H1 (cell line): ENCODE measurements around the gene CACNA2D1. TPM values are rescaled to one million over a fixed set of nuclear protein-coding genes. Genes with fewer than 3 reads are reported as not detected.

Experiments
- CTCF ChIA-PET: fragments of 300-600 bp; sonication (Branson Sonifier 250); formaldehyde crosslinking; loops from one replicate; lab custom pipeline; 2021; ENCODE audit not compliant: partially characterized antibody; lab: Charles Lee
- POLR2A ChIA-PET: fragments of 300-600 bp; sonication (Branson Sonifier 250); formaldehyde crosslinking; loops from one replicate; lab custom pipeline; 2021; ENCODE audit warnings: inconsistent platforms; ENCODE audit not compliant: partially characterized antibody; lab: Charles Lee
- DNase-seq, 2 experiments: peaks; one replicate each; pipeline versions ENCODE4 v3.0.0 to v3.0.0-alpha.2; 2010 to 2022; ENCODE audit warnings: low spot score in 2 of 2, low read depth in 1 of 2, mixed read lengths in 1 of 2
- FAIRE-seq: peaks from 2 replicates; lab custom pipeline; 2011; peaks lifted over from hg19 to GRCh38; lab: Jason Lieb, UNC
- H2AFZ ChIP-seq: 2 replicates; pipeline ENCODE4 v1.8.1; 2012; ENCODE audit warnings: low read length, inconsistent platforms
- H2AK5ac ChIP-seq: 2 replicates; pipeline ENCODE4 v1.6.1; 2013; ENCODE audit warnings: low read depth, low read length
- H2BK120ac ChIP-seq: replicated peaks from 2 replicates; pipeline ENCODE3; 2013; ENCODE audit warnings: low read depth, low read length, inconsistent platforms
- H2BK12ac ChIP-seq: 2 replicates; pipeline ENCODE4 v1.6.1; 2013; ENCODE audit warnings: low read depth, low read length
- H2BK15ac ChIP-seq: 2 replicates; pipeline ENCODE4 v1.6.1; 2013; ENCODE audit warnings: low read length
- H2BK20ac ChIP-seq: 2 replicates; pipeline ENCODE4 v1.6.1; 2013; ENCODE audit warnings: low read length
- H2BK5ac ChIP-seq: 2 replicates; pipeline ENCODE4 v1.6.1; 2013; ENCODE audit warnings: low read depth, low read length
- H3K14ac ChIP-seq: 2 replicates; pipeline ENCODE4 v1.6.1; 2013; ENCODE audit warnings: inconsistent platforms; ENCODE audit not compliant: insufficient read length
- H3K18ac ChIP-seq: 2 replicates; pipeline ENCODE4 v1.6.1; 2013; ENCODE audit warnings: low read length; ENCODE audit errors: extremely low read depth
- H3K23ac ChIP-seq: 2 replicates; pipeline ENCODE4 v1.6.1; 2013; ENCODE audit warnings: inconsistent platforms; ENCODE audit not compliant: insufficient read length
- H3K23me2 ChIP-seq: 2 replicates; pipeline ENCODE4 v1.6.1; 2013; ENCODE audit warnings: low read depth, low read length
- H3K27ac ChIP-seq: 2 replicates; pipeline ENCODE4 v1.6.1; 2011; ENCODE audit warnings: low read depth, low read length, inconsistent platforms
- H3K27me3 ChIP-seq, 4 experiments: replicated peaks in 1 of 4; 1 replicate in 1 of 4; 2 replicates in 3 of 4; pipeline versions ENCODE4 v1.6.1 to v1.8.1; 2011 to 2013; ENCODE audit warnings: low read length in 3 of 4, mild to moderate bottlenecking in 3 of 4, inconsistent platforms in 2 of 4, mixed read lengths in 2 of 4, moderate library complexity in 1 of 4; ENCODE audit not compliant: control insufficient read depth in 3 of 4, insufficient read depth in 3 of 4; ENCODE audit errors: extremely low read depth in 1 of 4
- H3K36me3 ChIP-seq, 4 experiments: 2 replicates each; pipeline versions ENCODE4 v1.6.1 to v1.8.1; 2011 to 2013; ENCODE audit warnings: mild to moderate bottlenecking in 4 of 4, low read length in 3 of 4, moderate library complexity in 2 of 4, control low read depth in 1 of 4, inconsistent platforms in 1 of 4; ENCODE audit not compliant: insufficient read depth in 4 of 4, control insufficient read depth in 2 of 4
- H3K4ac ChIP-seq: replicated peaks from 2 replicates; pipeline ENCODE3; 2013; ENCODE audit warnings: low read length, low read depth, mixed read lengths, inconsistent platforms; ENCODE audit not compliant: insufficient read length
- H3K4me1 ChIP-seq, 4 experiments: replicated peaks in 1 of 4; 1 replicate in 1 of 4; 2 replicates in 3 of 4; pipeline versions ENCODE4 v1.6.1 to v1.8.1; 2011 to 2013; ENCODE audit warnings: low read length in 3 of 4, inconsistent platforms in 2 of 4, mixed read lengths in 1 of 4; ENCODE audit not compliant: insufficient read depth in 4 of 4, control insufficient read depth in 3 of 4
- H3K4me2 ChIP-seq, 2 experiments: 2 replicates each; pipeline versions ENCODE4 v1.6.1 to v1.8.1; 2011 to 2013; ENCODE audit warnings: low read depth in 2 of 2, low read length in 2 of 2, control low read depth in 1 of 2, inconsistent platforms in 1 of 2, mild to moderate bottlenecking in 1 of 2; ENCODE audit not compliant: insufficient read depth in 1 of 2
- H3K4me3 ChIP-seq, 4 experiments: fragments of 200-600, 300-600 bp in 1 of 4; sonication (generic), shearing (Covaris generic), sonication (Bioruptor Twin) in 1 of 4; 2 replicates each; pipeline versions ENCODE4 v1.5.1 to v1.8.1; 2011 to 2016; ENCODE audit warnings: low read length in 4 of 4, low read depth in 3 of 4, control low read depth in 2 of 4, inconsistent platforms in 2 of 4, mild to moderate bottlenecking in 2 of 4, mixed read lengths in 1 of 4, moderate library complexity in 1 of 4; ENCODE audit not compliant: insufficient read depth in 2 of 4; ENCODE audit errors: extremely low read depth in 1 of 4
- H3K56ac ChIP-seq: replicated peaks from 2 replicates; pipeline ENCODE3; 2013; ENCODE audit warnings: low read depth, mild to moderate bottlenecking, mixed read lengths, low read length, inconsistent platforms; ENCODE audit not compliant: insufficient read length
- H3K79me1 ChIP-seq: 2 replicates; pipeline ENCODE4 v1.6.1; 2013; ENCODE audit warnings: low read depth, low read length, control low read depth
- H3K79me2 ChIP-seq, 2 experiments: 2 replicates each; pipeline versions ENCODE4 v1.6.1 to v1.8.1; 2012 to 2013; ENCODE audit warnings: low read length in 2 of 2, mild to moderate bottlenecking in 2 of 2, inconsistent platforms in 1 of 2; ENCODE audit not compliant: insufficient read depth in 2 of 2, control insufficient read depth in 1 of 2
- H3K9ac ChIP-seq, 4 experiments: replicated peaks in 1 of 4; 1 replicate in 1 of 4; 2 replicates in 3 of 4; pipeline versions ENCODE4 v1.6.1 to v1.8.1; 2011 to 2013; ENCODE audit warnings: low read depth in 3 of 4, low read length in 3 of 4, control low read depth in 2 of 4, mild to moderate bottlenecking in 2 of 4, moderate library complexity in 2 of 4, inconsistent platforms in 1 of 4; ENCODE audit errors: extremely low read depth in 1 of 4
- H3K9me3 ChIP-seq, 2 experiments: 2 replicates each; pipeline versions ENCODE4 v1.6.1 to v1.8.1; 2012 to 2013; ENCODE audit warnings: mild to moderate bottlenecking in 2 of 2, moderate library complexity in 2 of 2, control low read depth in 1 of 2, inconsistent platforms in 1 of 2, low read depth in 1 of 2, low read length in 1 of 2, mixed read lengths in 1 of 2; ENCODE audit not compliant: insufficient read depth in 2 of 2
- H4K20me1 ChIP-seq, 2 experiments: replicated peaks in 1 of 2; 2 replicates each; pipeline versions ENCODE3 to v1.8.1; 2011 to 2013; ENCODE audit warnings: inconsistent platforms in 2 of 2, low read length in 2 of 2, mild to moderate bottlenecking in 1 of 2; ENCODE audit not compliant: insufficient read depth in 2 of 2, control insufficient read depth in 1 of 2
- H4K5ac ChIP-seq: 2 replicates; pipeline ENCODE4 v1.6.1; 2013; ENCODE audit warnings: low read length, low read depth, mixed read lengths, inconsistent platforms; ENCODE audit not compliant: insufficient read length
- H4K8ac ChIP-seq: 2 replicates; pipeline ENCODE4 v1.8.0; 2013; ENCODE audit warnings: mild to moderate bottlenecking, moderate library complexity, low read length, inconsistent platforms; ENCODE audit not compliant: insufficient read depth; ENCODE audit errors: extremely low read depth
- H4K91ac ChIP-seq: replicated peaks from 2 replicates; pipeline ENCODE3; 2013; ENCODE audit warnings: low read length, mixed read lengths, inconsistent platforms; ENCODE audit not compliant: insufficient read length
- CHD1 ChIP-seq: IDR thresholded peaks from 2 replicates; pipeline ENCODE4 v1.6.1; 2012; ENCODE audit warnings: low read depth, low read length, improper control_type of control experiment
- CTBP2 ChIP-seq: IDR thresholded peaks from 2 replicates; pipeline ENCODE4 v1.7.0; 2011; ENCODE audit warnings: borderline replicate concordance, mild to moderate bottlenecking, moderate library complexity, mixed read lengths, low read length; ENCODE audit not compliant: insufficient read depth, insufficient read length
- EP300 ChIP-seq, 2 experiments: IDR thresholded peaks; 1 replicate in 1 of 2; 2 replicates in 1 of 2; pipeline ENCODE4 v1.6.1; 2011 to 2012; ENCODE audit warnings: low read depth in 2 of 2, low read length in 2 of 2, mild to moderate bottlenecking in 2 of 2, borderline replicate concordance in 1 of 2, inconsistent platforms in 1 of 2, moderate library complexity in 1 of 2
- NRF1 ChIP-seq: IDR thresholded peaks from 2 replicates; pipeline ENCODE4 v1.6.1; 2011; ENCODE audit warnings: mild to moderate bottlenecking, low read depth, low read length, improper control_type of control experiment
- RBBP5 ChIP-seq: IDR thresholded peaks from 2 replicates; pipeline ENCODE4 v1.7.1; 2012; ENCODE audit warnings: low read depth, mild to moderate bottlenecking, inconsistent platforms, low read length, moderate library complexity, borderline replicate concordance
- SIRT6 ChIP-seq: IDR thresholded peaks from one replicate; pipeline ENCODE4 v1.7.1; 2012; ENCODE audit warnings: low read length, inconsistent platforms
- SRF ChIP-seq: IDR thresholded peaks from 2 replicates; pipeline ENCODE4 v1.6.1; 2011; ENCODE audit warnings: mild to moderate bottlenecking, low read depth, low read length, moderate library complexity
- TAF7 ChIP-seq: optimal IDR thresholded peaks from 2 replicates; pipeline ENCODE3; 2011; ENCODE audit warnings: low read depth, mild to moderate bottlenecking, inconsistent platforms, low read length, moderate library complexity, borderline replicate concordance
- ZNF274 ChIP-seq: IDR thresholded peaks from 2 replicates; pipeline ENCODE4 v1.7.0; 2012; ENCODE audit warnings: low read length, borderline replicate concordance; ENCODE audit errors: extremely low read depth
- WGBS, 2 experiments: shearing (Covaris generic) in 1 of 2; methylation state at CpG; one replicate each; pipeline versions ENCODE4 v1.1.6 to v1.1.7; 2013 to 2015; ENCODE audit warnings: low lambda C conversion rate in 2 of 2, mixed read lengths in 2 of 2, inconsistent platforms in 1 of 2, low coverage in 1 of 2, missing lambda C conversion rate in 1 of 2; ENCODE audit not compliant: insufficient replicate concordance in 2 of 2, insufficient coverage in 1 of 2, insufficient read length in 1 of 2; ENCODE audit errors: extremely low coverage in 1 of 2, missing lambda C conversion rate in 1 of 2; 5-methylcytosine and 5-hydroxymethylcytosine counted together
- polyA plus RNA-seq, 7 experiments: library from polyadenylated mRNA; depleted of rRNA in 3 of 7; stranded (reverse) in 5 of 7; unstranded in 2 of 7; fragments of >200 nt in 5 of 7; fragments of 200-250 nt in 2 of 7; gene quantifications; 1 replicate in 5 of 7; 2 replicates in 1 of 7; 4 replicates in 1 of 7; pipeline versions ENCODE4 v1.2.1 to v1.2.3, GENCODE V29; 2011 to 2013; ENCODE audit warnings: missing spikeins in 2 of 7, mixed read lengths in 2 of 7
- total RNA-seq: library from RNA; stranded (reverse); fragmentation: NEBNext Ultra II Directional; extraction: Animal tissue kit (Norgen Biotek cat#: 25700); gene quantifications from 2 replicates; pipeline ENCODE4 v1.2.1, GENCODE V29; 2021
- TF ChIP-seq, protein P1 (sequence below): IDR thresholded peaks from 2 replicates; pipeline ENCODE4 v1.6.1; 2012; ENCODE audit warnings: low read length, inconsistent platforms

The CACNA2D1 gene
- total and polyA plus RNA-seq, 2 of the 8 experiments (the other 6 are each of a cell fraction or from before 2014, with no cell fraction given) = 4.3 to 27.3 TPM

DNA sequence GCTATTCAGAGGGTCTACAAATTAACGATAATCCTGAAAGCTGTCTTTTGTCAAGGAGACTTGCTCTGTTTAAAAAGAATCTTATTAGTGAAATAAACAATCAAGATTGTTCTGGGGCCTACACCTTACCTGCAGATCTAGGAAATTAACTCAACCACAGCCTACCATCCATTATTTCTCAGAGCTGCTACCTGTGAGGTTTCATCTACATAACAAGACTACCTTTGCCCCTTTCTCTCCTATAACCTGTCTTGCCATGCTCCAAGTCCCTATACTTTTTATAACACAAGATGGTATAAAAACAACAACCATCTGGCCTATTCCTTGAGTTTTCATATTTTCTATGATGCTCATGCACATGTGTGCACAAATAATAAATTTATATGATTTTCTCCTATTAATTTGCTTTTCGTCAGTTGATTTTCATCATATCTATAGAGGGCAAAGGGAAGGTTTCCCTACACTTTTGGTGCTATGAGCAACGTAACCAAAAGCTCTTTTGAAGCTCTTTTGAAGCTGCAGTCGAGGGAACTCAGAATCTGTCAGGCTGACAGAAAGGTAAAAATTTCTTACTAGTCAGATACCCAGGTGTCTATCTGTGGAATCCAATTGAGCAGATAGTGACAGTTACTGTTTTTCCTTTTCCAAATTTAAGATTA, 138.1 kb downstream of the CACNA2D1 start:
- POLR2A ChIA-PET = no interaction called here
- Histone ChIP-seq H3K23me2 (no peaks in the 10 kb centered on the region), H2BK120ac (no peak overlapping the region), H3K79me2 (peaks cover 0 to 24% of the 10 kb centered on the region in 2 experiments; a peak in 2 of 4 replicates), H3K79me1 (no peaks in the 10 kb centered on the region), H3K27ac (no peak overlapping the region), H2BK15ac (no peak overlapping the region), H4K20me1 (no peaks in the 10 kb centered on the region), H3K23ac (no peak overlapping the region), H3K36me3 (peaks cover 0 to 3% (median 0%) of the 10 kb centered on the region in 4 experiments; a peak in 1 of 8 replicates), H3K9me3 (peaks cover 3 to 4% of the 10 kb centered on the region in 2 experiments; a peak in 3 of 4 replicates), H2BK20ac (no peak overlapping the region), H2BK12ac (no peak overlapping the region), H3K27me3 (no peaks in the 10 kb centered on the region), H3K9ac (no peak overlapping the region), H3K4me3 (no peak overlapping the region; a peak in 1 of 8 replicates), H3K4me1 (peaks cover 0 to 14% (median 2%) of the 10 kb centered on the region in 4 experiments; a peak in 2 of 7 replicates), H3K14ac (no peak overlapping the region), H4K8ac (no peak overlapping the region), H4K5ac (no peak overlapping the region), H3K4ac (no peak overlapping the region), H3K56ac (no peak overlapping the region), H2AFZ (no peak overlapping the region), H3K4me2 (peak overlapping the region in 1 of 2 experiments; percentile 16; a peak in 2 of 4 replicates), H2AK5ac (no peak overlapping the region), H3K18ac (no peak overlapping the region), H4K91ac (no peak overlapping the region), H2BK5ac (no peak overlapping the region)
- 65% methylated on average over 4 of the region's 4 CpGs; no CpG with 5 or more reads in 1 of the 2 experiments for WGBS, 2 experiments
- FAIRE-seq = no peak
- CTCF ChIA-PET = interaction anchor here (1.0 kb wide), 1 partner anchor 50 kb away, joined by 3 read pairs; no protein-coding TSS in a partner anchor
- DNase-seq = no peak
- TF ChIP-seq EP300 (IDR thresholded peaks at IDR 0.05; ENCODE audit: borderline replicate concordance in 1 of 2, low read depth in 2 of 2, low read length in 2 of 2) (no peak), SIRT6 (no peak), TAF7 (no peak), CTBP2 (no peak), NRF1 (no peak), ZNF274 (no peak), SRF (no peak), RBBP5 (no peak), CHD1 (no peak)
- TF ChIP-seq, protein P1, sequence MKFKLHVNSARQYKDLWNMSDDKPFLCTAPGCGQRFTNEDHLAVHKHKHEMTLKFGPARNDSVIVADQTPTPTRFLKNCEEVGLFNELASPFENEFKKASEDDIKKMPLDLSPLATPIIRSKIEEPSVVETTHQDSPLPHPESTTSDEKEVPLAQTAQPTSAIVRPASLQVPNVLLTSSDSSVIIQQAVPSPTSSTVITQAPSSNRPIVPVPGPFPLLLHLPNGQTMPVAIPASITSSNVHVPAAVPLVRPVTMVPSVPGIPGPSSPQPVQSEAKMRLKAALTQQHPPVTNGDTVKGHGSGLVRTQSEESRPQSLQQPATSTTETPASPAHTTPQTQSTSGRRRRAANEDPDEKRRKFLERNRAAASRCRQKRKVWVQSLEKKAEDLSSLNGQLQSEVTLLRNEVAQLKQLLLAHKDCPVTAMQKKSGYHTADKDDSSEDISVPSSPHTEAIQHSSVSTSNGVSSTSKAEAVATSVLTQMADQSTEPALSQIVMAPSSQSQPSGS = no peak
